Pulmonary artery endothelial cell (primary cell): ENCODE results near the gene ELFN1. TPM values are rescaled to one million over a fixed set of nuclear protein-coding genes. Genes with fewer than 3 reads are reported as not detected.

Experiments
- DNase-seq: peaks from one replicate; pipeline ENCODE4 v3.0.0-alpha.2; 2011; ENCODE audit warnings: low read depth, low spot score
- total RNA-seq: library from RNA; depleted of rRNA; stranded (reverse); fragments of >200 nt; gene quantifications from 2 replicates; pipeline ENCODE4 v1.2.3, GENCODE V29; 2014

Gene ELFN1
- total RNA-seq, 1 donor from 2014 or later, result 0.79 TPM

- no peak for DNase-seq
Measured at GRCh38 chr7:1724118-1724910, 54.2 kb downstream of the ELFN1 start.

DNA sequence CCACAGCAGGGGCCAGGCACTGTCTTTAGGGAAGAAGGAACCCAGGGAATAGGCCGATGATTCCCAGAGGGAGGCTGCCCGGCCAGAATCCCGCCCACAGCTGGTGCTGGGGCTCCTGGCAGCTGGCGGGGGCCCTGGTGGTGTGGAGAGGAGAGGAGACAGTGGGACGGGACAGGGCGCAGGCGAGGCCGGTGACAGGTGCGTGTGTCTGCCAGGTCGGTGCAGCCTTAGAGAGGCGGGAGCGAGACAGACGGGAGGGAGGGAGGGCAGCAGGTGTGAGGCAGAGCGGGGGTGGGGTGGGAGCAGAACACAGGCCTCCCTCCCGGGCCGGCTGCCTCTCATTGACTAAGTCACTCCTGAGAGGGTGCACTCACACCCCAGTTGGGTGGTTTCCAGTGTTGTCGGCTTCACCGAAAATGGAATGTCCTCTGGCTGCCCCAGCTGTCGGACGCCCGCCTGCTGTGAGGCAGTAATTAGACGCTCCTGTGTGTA is 55.2 kb downstream of the ELFN1 start:
- DNase-seq, result no peak

GRCh38 chr7:1725766-1726630 is 55.9 kb downstream of the ELFN1 start:
- no peak for DNase-seq

GRCh38 chr7:1727079-1727478 is 57.0 kb downstream of the ELFN1 start:
- no peak for DNase-seq

DNA sequence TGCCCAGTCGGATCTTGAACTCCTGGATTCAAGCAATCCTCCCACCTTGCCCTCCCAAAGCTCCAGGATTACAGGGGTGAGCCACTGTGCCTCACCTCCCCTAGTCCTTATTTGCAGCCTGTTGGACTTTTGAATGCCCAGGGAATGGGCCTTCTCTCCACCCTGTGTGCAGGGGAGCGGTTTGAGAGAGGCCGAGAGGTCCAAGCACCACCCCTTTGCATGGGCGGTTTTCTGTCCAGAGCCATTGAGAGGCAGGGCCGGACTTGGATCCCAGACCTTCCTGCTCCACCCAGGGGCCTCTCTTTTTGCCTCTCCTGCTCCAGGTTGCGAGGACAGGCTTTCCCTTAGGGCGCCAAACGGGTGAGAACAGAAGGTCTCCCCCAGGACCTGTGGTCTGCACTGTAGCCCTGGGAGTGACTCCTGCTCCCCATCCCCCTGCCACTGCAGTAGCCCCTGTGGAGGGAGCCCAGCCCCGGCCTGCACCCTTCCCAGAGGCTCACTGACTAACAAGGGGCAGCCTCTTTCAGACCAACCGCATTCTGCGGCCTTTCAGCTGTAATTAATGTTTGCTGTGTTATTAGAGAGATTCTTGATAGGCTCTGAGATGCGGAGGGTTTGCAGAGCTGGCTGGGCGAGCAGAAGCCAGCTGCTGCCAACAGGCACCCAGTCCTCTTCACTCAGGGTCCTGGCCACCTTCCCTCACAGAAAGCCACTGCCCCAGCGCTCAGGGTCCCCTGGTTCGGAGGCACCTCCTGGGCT is 57.9 kb downstream of the ELFN1 start:
- no peak for DNase-seq

DNA sequence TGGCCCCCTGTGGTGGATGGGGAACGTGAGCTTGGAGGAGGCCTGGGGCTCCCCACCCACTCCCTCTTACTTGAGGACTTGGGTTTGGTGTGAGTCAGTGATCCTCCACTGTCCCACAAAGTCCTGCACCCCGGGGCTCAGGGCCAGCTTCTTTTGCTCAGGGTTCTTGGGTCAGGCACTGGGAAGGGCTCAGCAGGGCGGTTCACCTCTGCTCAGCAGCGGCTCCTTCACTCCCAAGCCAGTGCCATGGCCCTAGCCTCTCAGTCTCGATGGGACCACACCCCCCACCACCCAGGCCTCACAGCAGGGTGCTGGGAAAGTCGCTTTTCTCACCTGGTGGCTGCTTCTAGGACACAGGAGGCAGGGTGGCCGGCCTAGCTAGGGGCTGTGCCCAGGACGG is 59.1 kb downstream of the ELFN1 start:
- no peak for DNase-seq

DNA sequence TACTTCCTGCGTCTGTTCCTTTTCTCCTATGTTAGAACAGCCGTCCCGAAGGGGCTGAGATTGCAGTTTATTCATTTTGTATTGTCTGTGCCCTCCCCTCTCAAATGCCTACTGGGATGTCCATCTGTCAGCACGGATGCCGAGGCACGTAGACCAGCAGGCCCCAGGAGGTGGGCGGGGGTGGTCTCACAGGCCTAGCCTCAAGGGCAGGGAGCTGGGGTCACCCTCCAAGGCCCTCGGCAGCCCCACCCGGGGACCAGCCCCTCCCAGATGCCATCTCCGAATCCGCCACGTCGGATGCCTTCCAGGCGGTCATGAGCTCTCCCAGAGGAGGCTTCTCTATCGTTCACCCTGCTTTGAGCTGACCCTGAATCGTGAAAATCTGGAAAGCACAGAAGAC is 59.7 kb downstream of the ELFN1 start:
- no peak for DNase-seq

DNA sequence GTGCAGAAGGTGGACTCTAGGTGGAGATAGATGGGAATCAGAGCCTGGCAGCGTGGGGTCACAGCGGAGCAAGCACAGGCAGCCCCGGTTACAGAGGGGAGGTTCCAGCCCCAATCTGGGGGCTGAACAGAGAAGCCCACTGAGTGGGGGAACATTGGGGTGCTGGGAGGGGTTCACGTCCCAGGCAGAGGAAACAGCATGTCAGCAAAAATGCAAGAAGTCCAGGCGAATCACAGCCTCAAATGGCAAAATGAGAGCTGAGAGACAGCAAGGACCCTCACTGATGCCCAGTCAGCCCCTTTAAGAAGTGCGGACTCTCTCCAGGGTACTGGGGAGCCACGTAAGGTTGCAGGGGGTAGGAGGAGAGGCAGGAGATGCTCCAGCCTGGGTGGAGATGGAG is 62.0 kb downstream of the ELFN1 start:
- no peak for DNase-seq

- DNase-seq, result no peak
Measured at GRCh38 chr7:1732645-1733044, 62.6 kb downstream of the ELFN1 start.

DNA sequence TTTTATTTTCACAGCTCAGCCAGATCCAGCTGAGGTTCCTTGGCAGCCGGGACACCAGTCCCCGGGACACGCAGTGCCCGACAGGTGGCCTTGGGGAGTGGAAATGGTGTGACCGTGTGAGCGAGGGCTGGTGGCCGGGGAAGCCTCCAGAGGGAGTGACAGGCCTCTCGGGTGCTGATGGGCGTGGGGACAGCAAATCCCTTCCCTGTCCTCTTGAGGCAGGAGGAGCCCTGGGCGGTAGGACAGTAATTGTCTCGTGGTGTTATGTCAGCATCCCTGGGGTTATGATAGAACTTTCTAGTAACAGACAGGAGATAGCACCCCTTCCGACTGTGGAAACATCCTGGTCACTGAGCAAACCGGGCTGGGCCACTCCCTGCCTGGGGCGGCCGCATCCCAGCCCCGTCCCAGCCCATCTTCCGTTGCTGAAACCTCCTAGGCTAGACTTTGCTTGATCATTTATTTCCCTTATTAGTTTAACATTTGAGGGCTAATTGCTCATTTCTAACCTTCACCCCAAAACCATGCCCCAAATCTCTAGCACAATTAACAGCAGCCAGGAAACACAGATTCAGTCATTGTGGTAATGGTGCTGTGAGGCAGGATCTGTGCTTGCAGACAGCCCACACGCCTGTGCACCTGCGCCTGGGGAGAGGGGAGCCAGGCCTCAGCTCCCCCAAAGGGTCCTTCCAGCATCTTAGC is 63.3 kb downstream of the ELFN1 start:
- no peak for DNase-seq

- DNase-seq, result no peak
Measured at GRCh38 chr7:1733908-1734730, 64.0 kb downstream of the ELFN1 start.

GRCh38 chr7:1735262-1735661 is 65.2 kb downstream of the ELFN1 start:
- no peak for DNase-seq

DNA sequence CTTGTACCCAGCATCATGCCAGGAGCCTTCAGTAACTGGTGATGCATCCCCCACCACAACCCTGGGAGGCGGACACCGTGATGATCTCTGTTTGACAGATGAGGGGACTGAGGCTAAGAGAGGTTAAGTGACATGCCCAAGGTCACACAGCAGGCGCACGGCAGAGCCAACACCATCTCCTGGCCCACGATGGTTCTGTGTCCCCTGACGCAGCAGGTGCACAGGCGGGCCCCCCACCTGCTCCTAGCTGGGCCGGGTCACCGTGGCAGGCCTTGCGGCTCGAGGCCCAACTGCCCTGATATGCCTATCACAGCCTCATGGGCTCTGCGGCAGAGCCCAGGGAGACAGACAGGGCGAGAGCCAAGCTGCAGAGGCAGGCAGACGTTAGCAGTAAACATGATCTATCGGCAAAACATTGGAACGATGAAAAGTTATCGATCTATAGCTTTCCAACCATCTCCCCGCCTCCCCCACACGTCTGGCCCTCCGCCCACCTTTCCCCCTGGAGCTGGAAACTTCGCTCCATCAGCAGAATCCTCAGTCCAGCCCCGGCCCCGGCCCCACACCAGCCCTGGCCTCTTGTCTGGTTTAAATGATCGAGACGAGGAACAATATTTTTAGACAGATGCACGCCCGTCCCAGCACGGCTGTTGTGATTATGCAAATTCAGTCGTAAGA is 65.9 kb downstream of the ELFN1 start:
- no peak for DNase-seq

DNA sequence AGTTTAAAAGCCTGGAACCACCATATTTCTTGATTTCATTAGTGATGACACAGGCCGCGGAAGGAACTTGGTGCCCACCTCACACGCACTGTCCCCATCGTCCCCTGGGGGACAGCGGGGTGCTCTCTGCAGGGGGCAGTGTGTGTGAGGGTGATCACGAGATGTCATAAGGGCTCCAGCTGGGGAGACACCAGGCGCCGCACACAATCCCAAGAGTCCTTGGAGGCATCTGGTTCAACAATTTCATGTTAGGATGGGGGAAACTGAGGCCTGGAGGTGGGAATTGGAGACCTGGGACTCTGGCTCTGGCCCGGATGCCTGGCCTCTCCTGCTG is 66.4 kb downstream of the ELFN1 start:
- DNase-seq, result no peak

DNA sequence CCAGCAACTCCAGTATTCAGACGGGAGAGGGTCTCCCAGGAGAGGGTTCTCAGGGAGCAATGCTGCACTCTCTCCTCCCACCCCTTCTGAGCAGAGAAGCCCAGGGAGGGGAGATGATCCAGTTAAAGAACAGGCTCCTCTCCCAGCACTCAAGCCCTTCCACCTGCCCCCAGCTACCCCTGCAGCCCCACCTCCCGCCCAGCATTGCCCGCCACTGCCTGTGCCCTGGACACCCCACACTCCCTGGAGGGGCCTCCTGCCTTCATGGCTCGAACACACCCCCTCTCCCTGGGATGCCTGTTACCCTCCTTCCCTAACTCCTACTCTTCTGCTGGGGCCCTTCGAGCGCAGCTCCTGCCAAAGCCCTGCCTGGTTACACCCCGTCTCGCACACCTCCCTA is 66.8 kb downstream of the ELFN1 start:
- DNase-seq, result no peak

GRCh38 chr7:1737523-1737922 is 67.4 kb downstream of the ELFN1 start:
- DNase-seq, result no peak

- DNase-seq, result no peak
Measured at GRCh38 chr7:1737956-1738355, 67.9 kb downstream of the ELFN1 start.

DNA sequence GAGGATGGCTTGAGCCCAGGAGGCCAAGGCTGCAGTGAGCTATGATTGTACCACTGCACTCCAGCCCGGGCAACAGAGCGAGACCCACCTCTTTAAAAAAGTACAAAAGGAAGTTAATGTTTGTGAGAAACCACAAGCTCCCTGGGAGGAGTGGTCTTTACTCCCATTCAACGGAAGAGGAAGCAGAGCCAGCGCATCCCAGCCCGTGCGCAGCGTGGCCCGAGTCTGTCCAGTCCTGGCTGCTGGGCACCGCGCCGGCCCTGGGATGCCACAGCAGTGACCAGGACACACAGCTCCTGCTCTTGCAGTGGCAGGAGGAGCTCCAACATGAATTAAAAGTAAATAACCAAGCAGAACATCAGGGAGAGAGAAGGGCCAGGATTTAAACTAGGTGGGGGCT is 68.4 kb downstream of the ELFN1 start:
- DNase-seq, result no peak

DNA sequence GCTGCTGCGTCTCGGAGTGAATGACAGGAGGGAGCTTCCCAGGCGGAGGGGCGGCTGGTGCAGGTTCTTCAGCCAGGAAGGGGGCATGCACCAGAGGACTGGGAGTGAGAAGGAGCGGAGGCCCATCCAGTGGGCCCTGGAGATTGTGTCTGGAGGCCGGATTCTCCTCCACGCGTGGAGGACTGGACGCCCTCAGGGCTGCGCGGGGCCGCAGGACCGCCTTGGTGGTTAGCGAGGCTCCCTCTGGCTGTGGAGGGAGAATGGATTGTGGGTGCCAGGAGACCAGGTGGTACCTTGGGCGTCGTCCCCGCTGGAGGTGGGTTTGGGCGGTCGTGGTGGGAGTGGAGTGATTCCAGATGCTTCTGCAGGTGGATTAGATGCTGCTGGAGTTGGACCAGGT is 68.9 kb downstream of the ELFN1 start:
- no peak for DNase-seq

- no peak for DNase-seq
Measured at GRCh38 chr7:1739593-1739992, 69.5 kb downstream of the ELFN1 start.
